RWPE1 (cell line): ENCODE data around the gene SUPT5H.

Experiments
- CTCF ChIA-PET: fragments of 350-600 bp; sonication (Branson Sonifier 250); formaldehyde crosslinking; extraction: SDS; loops from one replicate; lab custom pipeline; 2021; lab: Yijun Ruan, JAX
- POLR2A ChIA-PET: fragments of 400-600 bp; formaldehyde crosslinking; extraction: SDS; loops from one replicate; lab custom pipeline; 2020; ENCODE audit warnings: antibody characterized with exemption; ENCODE audit not compliant: low non-redundant PET; lab: Yijun Ruan, JAX
- DNase-seq: peaks from one replicate; pipeline ENCODE4 v3.0.0; 2012; ENCODE audit warnings: low spot score
- H3K27ac ChIP-seq: fragments of 450-650 bp; 2 replicates; pipeline ENCODE4 v1.5.1; 2017
- TF ChIP-seq, protein P1 (sequence below): fragments of 450-650 bp; conservative IDR thresholded peaks from 2 replicates; pipeline ENCODE4 v1.5.1; 2017; ENCODE audit warnings: low read depth, mild to moderate bottlenecking

SUPT5H gene

GRCh38 chr19:39412100-39412866 is 33.1 kb upstream of the SUPT5H start, which contains the start of gene PLEKHG2:
Gene PLEKHG2, plus strand, starts transcription at chr19:39412669. Its CDS starts 1,418 bp downstream, at chr19:39414087.
- H3K27ac ChIP-seq = peak within 1 kb of the TSS; percentile 100
- CTCF ChIA-PET = interaction anchor here (1.0 to 2.5 kb wide), 6 partner anchors 9 to 23 kb away, joined by 3 to 55 read pairs (median 6); partner anchors contain the start of genes MED29, PAF1 and RPS16
- TF ChIP-seq, protein P1, sequence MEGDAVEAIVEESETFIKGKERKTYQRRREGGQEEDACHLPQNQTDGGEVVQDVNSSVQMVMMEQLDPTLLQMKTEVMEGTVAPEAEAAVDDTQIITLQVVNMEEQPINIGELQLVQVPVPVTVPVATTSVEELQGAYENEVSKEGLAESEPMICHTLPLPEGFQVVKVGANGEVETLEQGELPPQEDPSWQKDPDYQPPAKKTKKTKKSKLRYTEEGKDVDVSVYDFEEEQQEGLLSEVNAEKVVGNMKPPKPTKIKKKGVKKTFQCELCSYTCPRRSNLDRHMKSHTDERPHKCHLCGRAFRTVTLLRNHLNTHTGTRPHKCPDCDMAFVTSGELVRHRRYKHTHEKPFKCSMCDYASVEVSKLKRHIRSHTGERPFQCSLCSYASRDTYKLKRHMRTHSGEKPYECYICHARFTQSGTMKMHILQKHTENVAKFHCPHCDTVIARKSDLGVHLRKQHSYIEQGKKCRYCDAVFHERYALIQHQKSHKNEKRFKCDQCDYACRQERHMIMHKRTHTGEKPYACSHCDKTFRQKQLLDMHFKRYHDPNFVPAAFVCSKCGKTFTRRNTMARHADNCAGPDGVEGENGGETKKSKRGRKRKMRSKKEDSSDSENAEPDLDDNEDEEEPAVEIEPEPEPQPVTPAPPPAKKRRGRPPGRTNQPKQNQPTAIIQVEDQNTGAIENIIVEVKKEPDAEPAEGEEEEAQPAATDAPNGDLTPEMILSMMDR = peak; percentile 83; the same call in 1 of the 2 replicates
- DNase-seq = peak; percentile 97
- POLR2A ChIA-PET = interaction anchor here (1.3 to 2.3 kb wide), 3 partner anchors 10 to 23 kb away, joined by 4 to 10 read pairs (median 8); partner anchors contain the start of gene RPS16

DNA sequence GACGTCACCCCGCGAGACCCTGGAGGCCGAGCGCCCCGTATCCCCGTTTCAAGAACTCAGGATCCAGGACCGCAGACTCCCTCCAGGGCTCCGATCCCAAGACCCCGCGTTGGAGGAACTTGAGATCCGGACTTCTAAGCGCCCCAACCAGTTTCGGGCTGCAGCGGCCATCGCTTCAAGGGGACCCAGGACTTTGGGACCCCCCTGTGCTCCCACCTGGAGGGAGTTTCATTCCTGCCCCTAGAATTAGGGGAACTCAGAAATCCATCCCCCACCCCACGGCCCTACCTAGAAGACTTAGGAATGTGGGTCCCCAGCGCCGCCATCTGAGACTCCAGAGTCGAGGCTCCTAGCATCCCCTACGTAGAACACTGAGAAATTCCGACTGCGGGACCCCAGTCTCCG is 32.5 kb upstream of the SUPT5H start:
- no peak for DNase-seq
- ChIA-PET CTCF (interaction anchor here (0.6 to 2.5 kb wide), 6 partner anchors 9 to 64 kb away, joined by 3 to 55 read pairs (median 6); partner anchors contain the start of genes MED29 and PAF1), POLR2A (interaction anchor here (1.4 to 2.3 kb wide), 2 partner anchors 11 to 23 kb away, joined by 4 to 10 read pairs; partner anchors contain the start of gene RPS16)
- peak overlapping the region; percentile 100 for H3K27ac ChIP-seq
- TF ChIP-seq, protein P1 = peak; percentile 42

- no peak for DNase-seq
- ChIA-PET POLR2A (interaction anchor here (1.8 kb wide), 1 partner anchor 22 kb away, joined by 6 read pairs; the partner anchor contains the start of gene RPS16), CTCF (interaction anchor here (0.6 to 2.5 kb wide), 4 partner anchors 10 to 64 kb away, joined by 3 to 11 read pairs (median 5); no protein-coding TSS in a partner anchor)
- TF ChIP-seq, protein P1 = no peak
- H3K27ac ChIP-seq = peak overlapping the region; percentile 100
Measured at GRCh38 chr19:39413272-39413910, 32.0 kb upstream of the SUPT5H start.

- ChIA-PET POLR2A (interaction anchor here (1.8 kb wide), 1 partner anchor 21 kb away, joined by 6 read pairs; the partner anchor contains the start of gene RPS16), CTCF (interaction anchor here (0.6 to 2.0 kb wide), 2 partner anchors 16 to 60 kb away, joined by 4 to 11 read pairs; no protein-coding TSS in a partner anchor)
- no peak for DNase-seq
- TF ChIP-seq, protein P1 = no peak
- peak overlapping the region; percentile 100 for H3K27ac ChIP-seq
Measured at GRCh38 chr19:39413911-39414608, 31.3 kb upstream of the SUPT5H start.

DNA sequence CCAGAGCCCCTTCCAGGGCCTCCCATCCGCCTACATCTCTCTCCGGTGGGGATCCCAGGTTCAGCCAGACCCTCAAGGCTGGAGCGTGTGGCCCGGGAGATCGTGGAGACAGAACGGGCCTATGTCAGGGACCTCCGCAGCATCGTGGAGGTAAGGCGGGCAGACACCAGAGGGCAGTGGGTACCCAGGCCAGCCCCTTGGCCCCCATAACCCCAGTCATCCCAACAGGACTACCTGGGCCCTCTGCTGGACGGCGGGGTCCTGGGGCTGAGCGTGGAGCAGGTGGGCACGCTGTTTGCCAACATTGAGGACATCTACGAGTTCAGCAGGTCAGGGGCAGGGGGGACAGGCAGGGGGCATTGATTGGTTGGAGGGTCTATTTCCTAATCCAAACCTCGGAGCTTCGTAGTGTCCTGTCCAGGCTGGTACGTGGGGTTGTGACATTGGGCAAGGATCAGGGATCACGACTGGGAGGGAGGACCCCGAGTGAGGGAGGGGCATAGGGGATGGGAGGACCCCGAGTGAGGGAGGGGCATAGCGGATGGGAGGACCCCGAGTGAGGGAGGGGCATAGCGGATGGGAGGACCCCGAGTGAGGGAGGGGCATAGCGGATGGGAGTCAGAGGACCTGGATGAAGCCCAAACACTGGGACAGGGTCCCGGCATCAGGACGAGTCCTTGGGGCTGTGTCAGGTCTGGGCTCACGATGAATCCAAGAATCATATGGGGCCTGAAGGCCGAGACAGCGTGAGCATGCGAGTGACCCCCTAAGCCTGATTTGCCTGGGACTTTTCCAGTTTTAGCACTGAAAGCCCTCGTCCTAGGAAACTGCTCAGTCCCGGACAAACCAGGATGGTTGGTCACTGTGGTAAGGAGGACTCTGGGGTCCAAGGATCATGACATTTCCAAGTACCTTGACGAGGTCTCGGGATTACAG is 30.0 kb upstream of the SUPT5H start:
- POLR2A ChIA-PET = interaction anchor here (0.6 to 1.8 kb wide), 2 partner anchors 17 to 20 kb away, joined by 3 to 6 read pairs; partner anchors contain the start of gene RPS16
- TF ChIP-seq, protein P1 = no peak
- DNase-seq = no peak
- CTCF ChIA-PET = interaction anchor here (2.0 kb wide), 1 partner anchor 17 kb away, joined by 11 read pairs; no protein-coding TSS in a partner anchor
- peak overlapping the region; percentile 100 for H3K27ac ChIP-seq
